ENCODE results near the gene PCBD1. TPM values are rescaled to one million over a fixed set of nuclear protein-coding genes. Genes with fewer than 3 reads are reported as not detected.

Gene PCBD1
- total RNA-seq, 3 donors from 2014 or later, result 52.4 to 93.9 (median 66.6) TPM

DNA sequence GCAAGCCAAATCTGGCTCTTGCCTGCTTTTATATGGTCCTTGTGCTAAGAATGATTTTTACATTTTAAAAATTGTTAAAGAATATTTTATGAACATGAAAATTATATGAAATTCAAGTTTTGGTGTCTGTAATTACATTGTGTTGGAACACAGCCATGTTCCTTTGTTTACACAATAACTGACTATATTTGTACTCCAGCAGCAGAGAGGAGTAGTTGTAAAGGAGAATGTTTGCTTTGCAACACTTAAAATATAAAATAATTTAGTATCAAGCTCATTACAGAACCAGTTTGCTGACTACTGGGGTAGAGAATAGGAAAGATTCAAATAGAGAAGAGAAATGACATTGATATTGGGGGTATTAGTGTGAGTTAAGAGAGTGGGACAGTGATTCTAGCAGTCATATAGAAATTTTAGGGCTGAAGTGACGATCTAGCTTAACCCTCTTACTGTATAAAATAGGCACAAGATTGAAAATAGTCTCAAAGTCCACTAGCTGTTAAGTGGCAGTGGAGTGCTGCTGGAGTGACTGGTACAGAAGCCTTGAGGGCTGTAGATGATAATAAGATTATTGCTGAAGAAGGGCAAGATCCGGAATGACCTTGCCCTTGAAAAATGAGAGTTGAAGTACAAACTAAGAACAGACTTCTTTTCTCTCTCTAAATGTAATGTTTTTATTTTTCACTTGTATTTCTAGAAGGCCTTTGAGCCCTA is 44.4 kb downstream of the PCBD1 start:
- Histone ChIP-seq H3K36me3 (no peaks in the 10 kb centered on the region), H3K4me1 (no peaks in the 10 kb centered on the region), H3K27me3 (no peaks in the 10 kb centered on the region), H3K27ac (no peak overlapping the region), H3K9me3 (no peaks in the 10 kb centered on the region), H3K4me3 (no peak overlapping the region)
- no peak for DNase-seq (ENCODE audit: low spot score in 2 of 2)
- intact Hi-C loops (cut with DNase I; ENCODE audit: low total_unique reads), result no loop called here
- TF ChIP-seq, protein P1, sequence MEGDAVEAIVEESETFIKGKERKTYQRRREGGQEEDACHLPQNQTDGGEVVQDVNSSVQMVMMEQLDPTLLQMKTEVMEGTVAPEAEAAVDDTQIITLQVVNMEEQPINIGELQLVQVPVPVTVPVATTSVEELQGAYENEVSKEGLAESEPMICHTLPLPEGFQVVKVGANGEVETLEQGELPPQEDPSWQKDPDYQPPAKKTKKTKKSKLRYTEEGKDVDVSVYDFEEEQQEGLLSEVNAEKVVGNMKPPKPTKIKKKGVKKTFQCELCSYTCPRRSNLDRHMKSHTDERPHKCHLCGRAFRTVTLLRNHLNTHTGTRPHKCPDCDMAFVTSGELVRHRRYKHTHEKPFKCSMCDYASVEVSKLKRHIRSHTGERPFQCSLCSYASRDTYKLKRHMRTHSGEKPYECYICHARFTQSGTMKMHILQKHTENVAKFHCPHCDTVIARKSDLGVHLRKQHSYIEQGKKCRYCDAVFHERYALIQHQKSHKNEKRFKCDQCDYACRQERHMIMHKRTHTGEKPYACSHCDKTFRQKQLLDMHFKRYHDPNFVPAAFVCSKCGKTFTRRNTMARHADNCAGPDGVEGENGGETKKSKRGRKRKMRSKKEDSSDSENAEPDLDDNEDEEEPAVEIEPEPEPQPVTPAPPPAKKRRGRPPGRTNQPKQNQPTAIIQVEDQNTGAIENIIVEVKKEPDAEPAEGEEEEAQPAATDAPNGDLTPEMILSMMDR (IDR thresholded peaks at IDR 0.05), result no peak
- TF ChIP-seq POLR2AphosphoS5 (IDR thresholded peaks at IDR 0.05) (no peak), POLR2A (IDR thresholded peaks at IDR 0.05) (no peak)

DNA sequence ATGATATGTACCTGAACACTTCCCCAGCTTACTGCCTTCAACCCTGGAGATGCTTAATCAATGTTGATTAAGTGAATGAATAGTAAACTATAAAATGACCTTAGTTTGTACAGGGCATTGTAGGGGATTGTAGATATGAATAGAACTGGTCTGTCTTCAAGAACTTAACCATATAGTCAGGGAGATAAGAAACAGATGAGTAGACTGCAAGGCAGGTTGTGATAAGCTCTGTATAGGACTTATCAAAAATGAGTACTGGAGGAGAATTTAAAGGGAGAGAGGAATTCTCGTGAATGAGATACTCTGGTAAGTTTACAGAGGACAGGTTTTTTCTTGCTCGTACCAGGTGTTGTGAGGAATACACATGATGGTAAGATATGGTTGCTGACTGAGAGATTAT is 45.0 kb downstream of the PCBD1 start:
- H3K4me3 ChIP-seq, result no peak overlapping the region
- no peaks in the 10 kb centered on the region for H3K36me3 ChIP-seq
- no peaks in the 10 kb centered on the region for H3K27me3 ChIP-seq
- DNase-seq (ENCODE audit: low spot score in 2 of 2), result no peak
- intact Hi-C loops (cut with DNase I; ENCODE audit: low total_unique reads), result no loop called here
- H3K4me1 ChIP-seq, result no peaks in the 10 kb centered on the region
- H3K27ac ChIP-seq, result no peak overlapping the region
- TF ChIP-seq POLR2AphosphoS5 (IDR thresholded peaks at IDR 0.05), result no peak
- TF ChIP-seq, protein P1 (IDR thresholded peaks at IDR 0.05), result no peak
- TF ChIP-seq POLR2A (IDR thresholded peaks at IDR 0.05), result no peak
- no peaks in the 10 kb centered on the region for H3K9me3 ChIP-seq

DNA sequence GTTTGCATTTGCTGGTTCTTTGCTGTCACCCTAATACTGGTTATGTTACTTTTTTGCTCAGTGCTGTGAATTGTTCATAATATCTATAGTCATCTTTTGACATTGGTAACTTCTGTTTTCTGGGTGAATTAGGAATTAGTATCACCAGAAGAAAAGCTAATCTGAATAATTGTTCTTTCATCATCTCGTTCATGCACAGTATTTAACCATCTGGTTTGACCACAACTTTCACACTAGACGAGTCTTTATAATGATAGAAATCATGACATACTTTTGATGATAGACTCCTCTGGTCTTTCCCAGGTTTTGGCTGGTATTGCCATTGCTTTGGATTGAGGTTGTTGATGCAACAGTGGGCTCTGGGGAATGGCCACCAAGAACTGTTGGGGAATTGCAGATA is 47.5 kb downstream of the PCBD1 start:
- intact Hi-C loops (cut with DNase I; ENCODE audit: low total_unique reads), result no loop called here
- no peak overlapping the region for H3K4me3 ChIP-seq
- TF ChIP-seq POLR2A (IDR thresholded peaks at IDR 0.05) (no peak), POLR2AphosphoS5 (IDR thresholded peaks at IDR 0.05) (no peak)
- TF ChIP-seq, protein P1 (IDR thresholded peaks at IDR 0.05), result no peak

DNA sequence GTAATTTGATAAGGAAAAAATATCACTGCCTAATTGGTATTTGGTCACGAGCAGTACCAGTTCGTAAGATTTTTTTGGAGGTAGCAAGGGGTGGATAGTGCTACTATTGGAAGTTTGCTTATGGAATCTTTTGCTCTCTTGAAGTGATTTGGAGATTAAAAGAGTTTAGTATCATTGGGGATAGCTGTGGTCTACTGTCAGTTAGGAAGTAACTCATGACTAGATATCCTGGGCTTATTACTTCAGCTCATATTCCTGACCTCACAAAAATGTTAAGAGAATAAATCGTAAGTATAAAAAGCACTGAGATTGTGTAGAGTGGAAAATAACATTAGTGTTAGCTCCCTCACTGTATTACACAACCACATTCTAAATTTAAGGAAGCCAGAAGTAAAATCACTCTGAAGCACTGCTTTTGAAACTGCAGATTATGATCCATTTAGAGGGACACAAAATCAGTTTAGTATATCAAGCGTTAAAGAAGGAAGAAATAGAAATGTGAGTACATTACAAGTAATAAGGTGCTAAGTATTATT is 50.0 kb downstream of the PCBD1 start:
- H3K9me3 ChIP-seq, result no peaks in the 10 kb centered on the region
- H3K36me3 ChIP-seq, result no peaks in the 10 kb centered on the region
- no peak for DNase-seq (ENCODE audit: low spot score in 2 of 2)
- intact Hi-C loops (cut with DNase I; ENCODE audit: low total_unique reads), result no loop called here
- H3K27ac ChIP-seq, result no peak overlapping the region
- TF ChIP-seq, protein P1 (IDR thresholded peaks at IDR 0.05), result no peak
- TF ChIP-seq POLR2AphosphoS5 (IDR thresholded peaks at IDR 0.05), result no peak
- no peak for TF ChIP-seq POLR2A (IDR thresholded peaks at IDR 0.05)
- peaks cover 0 to 11% of the 10 kb centered on the region in 2 donors for H3K4me1 ChIP-seq
- H3K27me3 ChIP-seq, result no peaks in the 10 kb centered on the region
- no peak overlapping the region for H3K4me3 ChIP-seq

More for the DNA sequence above, 47.5 kb downstream of the PCBD1 start:
- no peaks in the 10 kb centered on the region for H3K9me3 ChIP-seq
- H3K4me1 ChIP-seq, result peaks cover 0 to 3% of the 10 kb centered on the region in 2 donors
- no peak overlapping the region for H3K27ac ChIP-seq
- no peaks in the 10 kb centered on the region for H3K27me3 ChIP-seq
- no peak for DNase-seq (ENCODE audit: low spot score in 2 of 2)
- no peaks in the 10 kb centered on the region for H3K36me3 ChIP-seq

DNA sequence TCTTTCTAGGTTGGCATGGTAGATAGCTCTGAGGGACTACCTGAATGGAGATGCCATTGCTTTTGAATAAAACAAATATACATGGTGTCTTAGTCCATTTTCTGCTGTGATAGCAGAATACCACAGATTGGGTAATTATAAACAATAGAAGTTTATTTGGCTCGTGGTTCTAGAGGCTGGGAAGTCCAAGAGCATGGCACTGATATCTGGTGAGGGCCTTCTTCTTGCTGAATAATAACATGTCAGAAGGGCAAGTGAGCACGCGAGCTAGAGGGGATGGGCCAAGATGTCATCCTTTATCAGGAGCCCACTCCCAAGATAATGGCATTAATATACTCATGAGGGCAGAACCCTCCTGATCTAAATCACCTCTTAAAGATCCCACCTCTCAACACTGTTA is 50.7 kb downstream of the PCBD1 start:
- intact Hi-C loops (cut with DNase I; ENCODE audit: low total_unique reads), result no loop called here
- no peaks in the 10 kb centered on the region for H3K36me3 ChIP-seq
- H3K9me3 ChIP-seq, result no peaks in the 10 kb centered on the region
- no peak overlapping the region for H3K4me3 ChIP-seq
- no peaks in the 10 kb centered on the region for H3K27me3 ChIP-seq
- no peak for TF ChIP-seq POLR2A (IDR thresholded peaks at IDR 0.05)
- TF ChIP-seq, protein P1 (IDR thresholded peaks at IDR 0.05), result no peak
- no peak for TF ChIP-seq POLR2AphosphoS5 (IDR thresholded peaks at IDR 0.05)
- DNase-seq (ENCODE audit: low spot score in 2 of 2), result no peak
- H3K4me1 ChIP-seq, result peaks cover 0 to 11% of the 10 kb centered on the region in 2 donors
- H3K27ac ChIP-seq, result no peak overlapping the region
